ENCODE results near the gene IER5L.

Gene IER5L

GRCh38 chr9:129177791-129178567 lies at the start of gene IER5L:
TSS of gene IER5L (minus strand) at chr9:129178261. CDS start at chr9:129178052, 209 bp downstream.
- DNase-seq (ENCODE audit: low spot score): peak; percentile 95

DNA sequence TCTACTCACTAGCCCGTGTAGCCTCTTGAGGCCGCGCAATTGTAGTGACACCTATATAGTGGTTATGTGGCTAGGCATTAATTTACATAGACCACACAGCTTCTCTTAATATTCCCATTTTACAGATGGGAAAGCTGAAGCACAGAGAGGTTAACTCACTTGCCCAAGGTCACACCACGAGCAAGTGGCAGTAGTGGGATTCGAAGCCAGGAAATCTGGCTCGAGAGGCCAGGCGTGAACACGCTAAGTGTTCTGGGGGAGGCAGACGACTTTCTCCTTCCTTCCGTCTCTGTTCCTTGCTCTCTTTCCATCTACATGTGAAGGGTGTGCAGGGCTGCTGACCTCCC lies 49.8 kb upstream of the IER5L start:
- DNase-seq (ENCODE audit: low spot score): no peak

DNA sequence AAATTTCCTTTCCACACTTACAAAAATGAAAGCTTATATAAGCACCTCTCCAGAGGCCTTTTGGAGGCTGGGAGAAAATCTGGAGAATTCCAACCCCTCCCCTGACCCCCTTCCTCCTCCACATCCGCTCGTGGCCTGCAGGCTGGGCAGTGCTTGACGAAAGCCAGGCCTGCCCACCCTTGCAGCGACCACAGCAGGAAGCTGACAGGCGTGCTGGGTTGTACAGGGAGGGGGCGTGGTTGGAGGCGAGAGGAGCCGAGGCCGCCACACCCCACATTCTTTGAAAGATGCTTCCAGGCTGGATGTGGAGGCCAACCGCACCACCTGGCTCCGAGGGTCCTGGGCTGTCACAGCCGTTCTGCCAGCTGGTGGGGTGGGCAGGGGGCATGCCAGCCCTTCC lies 47.8 kb upstream of the IER5L start:
- DNase-seq (ENCODE audit: low spot score): peak; percentile 32

DNA sequence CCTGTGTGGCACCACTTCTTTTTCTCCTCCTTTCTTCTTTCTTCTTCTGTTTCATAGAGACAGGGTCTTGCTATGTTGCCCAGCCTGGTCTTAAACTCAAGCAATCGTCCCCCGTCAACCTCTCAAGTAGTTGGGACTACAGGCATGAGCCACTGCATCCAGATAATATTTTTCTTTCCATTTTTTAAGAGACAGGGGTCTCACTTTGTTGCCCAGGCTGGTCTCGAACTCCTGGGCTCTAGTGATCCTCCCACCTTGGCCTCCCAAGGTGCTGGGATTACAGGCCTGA lies 47.4 kb upstream of the IER5L start:
- no peak for DNase-seq (ENCODE audit: low spot score)

DNA sequence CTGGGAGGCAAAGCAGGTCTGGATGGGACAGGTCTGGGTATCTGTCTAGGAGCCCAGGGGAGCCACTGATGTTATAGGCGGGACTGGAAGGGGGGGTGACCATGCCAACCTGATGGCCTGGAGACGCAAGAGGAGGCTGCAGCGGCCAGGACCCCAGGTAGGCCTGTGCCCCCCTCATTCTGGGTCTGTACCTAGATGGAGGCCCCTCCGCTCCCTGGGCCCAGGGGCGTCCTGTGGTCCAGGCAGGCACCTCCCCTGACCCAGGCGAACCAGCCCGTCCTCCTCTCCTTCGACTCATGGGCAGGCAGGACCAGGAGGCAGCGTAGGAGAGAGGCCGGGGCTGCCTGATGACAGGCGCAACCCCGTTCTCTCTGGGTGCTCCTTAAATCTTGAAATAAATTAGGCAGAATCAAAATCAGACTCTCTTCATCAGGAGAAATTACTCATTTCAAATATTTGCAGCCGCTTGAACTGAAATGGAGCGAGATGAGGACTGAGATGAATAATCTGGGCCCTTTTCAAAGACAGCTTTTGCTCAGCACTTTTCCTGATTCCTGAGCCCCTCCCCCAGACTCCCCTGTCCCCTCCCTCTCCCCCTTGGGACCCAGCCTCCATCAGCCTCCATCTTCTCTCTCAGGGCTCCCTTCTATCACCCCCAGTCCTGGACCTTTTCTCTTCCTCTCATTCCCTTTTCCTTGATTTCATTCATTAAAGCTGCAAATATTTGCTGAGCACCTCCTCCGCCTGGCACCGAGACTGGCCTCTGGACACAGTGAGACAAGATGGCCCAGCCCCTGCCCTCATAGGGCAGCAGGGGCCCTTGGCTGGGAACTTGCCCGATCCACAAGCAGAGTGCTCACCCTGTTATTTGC lies 46.8 kb upstream of the IER5L start:
- peak; percentile 51 for DNase-seq (ENCODE audit: low spot score)

DNA sequence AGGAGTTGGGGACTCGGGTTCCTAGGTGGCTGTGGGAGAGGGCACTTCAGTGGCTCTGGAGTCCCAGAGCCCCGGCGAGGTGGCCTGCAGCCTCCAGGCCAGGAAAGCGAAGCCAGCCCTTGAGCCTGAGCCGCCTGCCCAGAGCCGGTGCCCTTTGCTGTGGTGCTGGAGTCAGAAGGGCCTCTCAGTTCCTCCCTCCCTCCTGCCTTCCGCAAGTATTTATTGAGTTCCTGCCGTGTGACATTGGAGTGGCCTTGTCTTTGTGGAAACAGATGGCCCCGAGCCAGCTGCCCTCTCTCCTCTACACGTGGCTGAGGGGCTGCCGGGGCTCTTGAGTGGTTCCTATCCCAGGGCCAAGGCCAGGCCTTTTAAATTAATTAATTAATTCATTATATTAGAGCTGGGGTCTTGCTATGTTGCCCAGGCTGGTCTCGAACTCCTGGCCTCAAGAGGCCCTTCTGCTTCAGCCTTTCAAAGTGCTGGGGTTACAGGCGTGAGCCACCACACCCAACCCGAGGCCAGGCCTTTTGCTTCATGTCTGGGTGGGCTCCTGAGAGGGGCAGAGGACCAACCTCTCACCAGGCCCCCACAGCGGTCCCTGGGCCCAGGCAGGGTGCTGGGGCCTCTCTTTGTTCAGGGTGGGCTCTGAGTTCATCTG lies 45.6 kb upstream of the IER5L start:
- no peak for DNase-seq (ENCODE audit: low spot score)

GRCh38 chr9:129222819-129223218 lies 44.8 kb upstream of the IER5L start:
- DNase-seq (ENCODE audit: low spot score): no peak

GRCh38 chr9:129221979-129222635 lies 44.0 kb upstream of the IER5L start:
- no peak for DNase-seq (ENCODE audit: low spot score)

GRCh38 chr9:129221233-129221632 lies 43.2 kb upstream of the IER5L start:
- DNase-seq (ENCODE audit: low spot score): no peak

- no peak for DNase-seq (ENCODE audit: low spot score)
Measured at GRCh38 chr9:129220771-129221170, 42.7 kb upstream of the IER5L start.

- no peak for DNase-seq (ENCODE audit: low spot score)
Measured at GRCh38 chr9:129218918-129219317, 40.9 kb upstream of the IER5L start.

GRCh38 chr9:129218272-129218625 lies 40.2 kb upstream of the IER5L start:
- no peak for DNase-seq (ENCODE audit: low spot score)

- no peak for DNase-seq (ENCODE audit: low spot score)
Measured at GRCh38 chr9:129213551-129213950, 35.5 kb upstream of the IER5L start.

DNA sequence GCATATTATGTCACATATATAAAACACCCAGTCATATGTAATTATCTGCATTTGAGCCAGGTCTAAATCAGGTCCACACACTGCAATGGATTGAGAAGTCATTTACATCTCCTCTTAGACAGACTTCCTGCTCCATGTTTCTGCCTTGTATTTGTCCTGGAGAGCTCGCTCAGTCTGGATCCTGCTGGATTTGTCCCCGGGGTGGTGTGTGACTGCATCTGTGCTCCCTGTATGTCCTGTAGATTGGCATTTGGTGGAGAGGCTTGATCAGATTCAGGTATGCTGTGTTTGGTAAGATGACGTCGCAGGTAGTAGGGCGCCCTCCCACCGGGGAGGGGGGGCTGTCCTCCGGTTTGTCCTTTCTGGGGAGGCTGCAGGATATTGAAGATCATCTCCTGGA lies 33.6 kb upstream of the IER5L start:
- no peak for DNase-seq (ENCODE audit: low spot score)

DNA sequence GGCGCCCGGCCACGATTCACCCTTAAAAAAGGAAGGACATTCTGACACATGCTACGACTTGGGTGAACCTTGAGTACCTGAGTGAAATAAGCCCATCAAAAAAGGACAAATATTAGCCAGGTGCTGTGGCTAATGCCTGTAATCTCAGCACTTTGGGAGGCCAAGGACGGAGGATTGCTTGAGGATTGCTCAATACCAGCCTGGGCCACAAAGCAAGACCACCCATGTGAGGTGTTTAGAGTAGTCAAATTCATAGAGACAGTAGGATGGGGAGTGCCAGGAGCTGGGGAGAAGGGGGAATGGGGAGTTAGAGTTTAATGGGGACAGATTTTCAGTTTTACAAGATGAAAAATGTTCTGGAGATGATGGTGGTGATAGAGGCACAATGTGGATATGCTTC lies 32.1 kb upstream of the IER5L start:
- DNase-seq (ENCODE audit: low spot score): no peak

DNA sequence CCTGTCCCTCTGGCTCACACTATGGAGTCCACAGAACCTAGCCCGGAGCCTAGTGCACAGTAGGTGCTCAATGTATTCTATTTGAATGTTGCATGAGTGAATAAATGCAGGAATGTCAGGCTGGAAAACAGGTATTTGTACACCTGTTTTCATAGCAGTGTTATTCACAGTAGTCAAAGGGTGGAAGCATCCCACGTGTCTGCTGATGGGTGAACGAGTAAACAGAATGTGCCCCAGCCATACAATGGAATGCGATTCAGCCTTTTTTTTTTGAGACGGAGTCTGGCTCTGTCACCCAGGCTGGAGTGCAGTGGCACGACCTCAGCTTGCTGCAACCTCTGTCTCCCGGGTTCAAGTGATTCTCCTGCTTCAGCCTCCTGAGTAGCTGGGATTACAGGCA lies 31.5 kb upstream of the IER5L start:
- DNase-seq (ENCODE audit: low spot score): no peak

GRCh38 chr9:129209109-129209508 lies 31.0 kb upstream of the IER5L start:
- DNase-seq (ENCODE audit: low spot score): no peak

DNA sequence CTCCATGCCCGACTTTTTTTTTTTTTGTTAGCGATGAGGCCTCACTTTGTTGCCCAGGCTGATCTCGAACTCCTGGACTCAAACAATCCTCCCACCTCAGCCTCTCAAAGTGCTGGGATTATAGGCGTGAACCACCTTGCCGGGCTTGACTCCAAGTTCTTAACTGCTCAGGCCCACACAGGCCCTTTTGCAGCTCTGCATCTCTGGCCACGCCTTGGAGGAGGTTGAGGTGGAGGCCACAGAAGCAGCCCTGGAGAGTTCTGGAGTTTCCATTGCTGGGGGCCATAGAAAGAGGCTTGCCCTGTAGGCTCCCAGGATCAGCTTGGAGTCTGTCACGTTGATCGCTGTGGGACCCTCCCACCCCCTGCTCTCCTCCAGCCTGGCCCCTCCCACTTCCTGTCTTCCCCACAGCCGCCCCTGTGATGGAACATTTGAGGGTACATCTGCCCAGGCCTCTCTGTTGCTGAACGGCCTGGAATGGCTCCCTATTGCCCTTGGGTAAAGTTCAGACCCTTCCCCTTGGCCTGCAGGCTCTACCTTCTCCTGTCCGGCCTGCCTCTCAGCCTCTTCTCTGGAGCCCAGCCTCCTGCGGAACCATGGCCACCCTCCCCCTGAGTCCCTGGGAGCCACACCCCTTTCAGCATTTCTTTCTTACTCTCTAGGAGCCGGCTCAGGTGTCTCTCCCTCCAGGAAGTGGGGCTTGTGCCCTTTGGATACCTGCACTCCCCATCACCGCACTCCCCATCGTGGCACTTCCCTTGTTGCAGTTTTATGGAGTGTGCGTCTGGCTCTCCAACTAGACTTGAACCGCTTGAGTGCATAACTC lies 30.4 kb upstream of the IER5L start:
- DNase-seq (ENCODE audit: low spot score): no peak

- DNase-seq (ENCODE audit: low spot score): no peak
Measured at GRCh38 chr9:129206905-129207304, 28.8 kb upstream of the IER5L start.

DNA sequence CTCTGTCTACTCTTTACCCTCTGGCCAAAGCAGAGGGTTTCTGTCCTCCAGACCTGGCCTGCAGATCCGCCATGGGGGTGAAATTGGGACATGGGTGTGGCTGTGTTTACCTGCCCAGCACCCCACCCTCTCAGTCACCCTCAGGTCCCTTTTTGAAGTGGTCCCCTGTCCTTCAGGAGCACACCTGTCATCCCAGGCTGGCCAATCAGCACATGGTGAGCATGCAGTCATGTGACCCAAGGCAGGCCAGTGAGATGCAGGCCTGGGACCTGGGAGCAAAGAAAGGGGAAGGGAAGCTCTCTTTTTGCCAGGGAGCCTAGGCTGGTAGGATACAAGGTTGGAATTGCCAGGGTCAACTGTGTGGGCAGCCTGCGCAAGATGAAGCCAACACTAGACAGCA lies 28.3 kb upstream of the IER5L start:
- no peak for DNase-seq (ENCODE audit: low spot score)

DNA sequence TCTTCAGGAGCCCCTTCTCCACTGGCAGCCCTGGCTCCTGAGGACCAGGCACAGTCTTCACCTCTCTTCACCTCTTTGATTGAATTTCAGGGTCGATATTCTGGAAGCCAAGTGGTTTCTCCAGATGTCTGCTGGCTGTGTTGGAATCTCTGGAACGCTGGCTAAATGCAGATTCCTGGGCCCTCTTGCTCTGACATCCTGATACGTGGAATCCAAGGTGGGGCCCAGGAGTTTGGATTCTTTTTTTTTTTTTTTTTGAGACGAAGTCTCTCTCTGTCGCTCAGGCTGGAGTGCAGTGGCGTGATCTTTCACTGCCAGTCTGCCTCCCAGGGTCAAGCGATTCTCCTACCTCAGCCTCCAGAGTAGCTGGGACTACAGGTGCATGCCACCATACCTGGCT lies 26.8 kb upstream of the IER5L start:
- no peak for DNase-seq (ENCODE audit: low spot score)

GRCh38 chr9:129203556-129203909 lies 25.5 kb upstream of the IER5L start:
- DNase-seq (ENCODE audit: low spot score): no peak
